H9 (cell line): ENCODE results near the gene XIRP1. TPM values are rescaled to one million over a fixed set of nuclear protein-coding genes. Genes with fewer than 3 reads are reported as not detected.

ENCODE experiments used
- DNase-seq: peaks from one replicate; pipeline ENCODE4 v3.0.0-alpha.2; 2017
- H2AFZ ChIP-seq: one replicate; pipeline ENCODE4 v1.6.1; 2013; ENCODE audit warnings: mild to moderate bottlenecking, low read length, control low read depth, moderate library complexity
- H2AK5ac ChIP-seq: 2 replicates; pipeline ENCODE4 v1.6.1; 2013; ENCODE audit warnings: low read length, control low read depth, mixed read lengths; ENCODE audit not compliant: insufficient read length
- H2BK120ac ChIP-seq: one replicate; pipeline ENCODE4 v1.6.1; 2013; ENCODE audit warnings: low read depth, mild to moderate bottlenecking, low read length, control low read depth, inconsistent platforms; ENCODE audit not compliant: poor library complexity, severe bottlenecking
- H2BK12ac ChIP-seq: 2 replicates; pipeline ENCODE4 v1.6.1; 2013; ENCODE audit warnings: low read length, control low read depth, mixed read lengths, low read depth; ENCODE audit not compliant: insufficient read length
- H2BK15ac ChIP-seq: 2 replicates; pipeline ENCODE4 v1.6.1; 2013; ENCODE audit warnings: low read depth, low read length, control low read depth
- H2BK20ac ChIP-seq: one replicate; pipeline ENCODE4 v1.6.1; 2013; ENCODE audit warnings: low read depth, mild to moderate bottlenecking, low read length, control low read depth, inconsistent platforms; ENCODE audit not compliant: poor library complexity, severe bottlenecking
- H2BK5ac ChIP-seq: 2 replicates; pipeline ENCODE4 v1.6.1; 2013; ENCODE audit warnings: low read length, control low read depth, mixed read lengths; ENCODE audit not compliant: insufficient read length
- H3K14ac ChIP-seq: 2 replicates; pipeline ENCODE4 v1.6.1; 2013; ENCODE audit warnings: low read length, control low read depth; ENCODE audit not compliant: insufficient read depth
- H3K18ac ChIP-seq: 2 replicates; pipeline ENCODE4 v1.6.1; 2013; ENCODE audit warnings: low read depth, mild to moderate bottlenecking, mixed read lengths, low read length, control low read depth; ENCODE audit not compliant: insufficient read length
- H3K23ac ChIP-seq: 2 replicates; pipeline ENCODE4 v1.6.1; 2013; ENCODE audit warnings: low read length, control low read depth, mixed read lengths, low read depth; ENCODE audit not compliant: insufficient read length
- H3K23me2 ChIP-seq: 2 replicates; pipeline ENCODE4 v1.6.1; 2013; ENCODE audit warnings: low read depth, mild to moderate bottlenecking, mixed read lengths, low read length, control low read depth; ENCODE audit not compliant: insufficient read length, poor library complexity, severe bottlenecking
- H3K27ac ChIP-seq: 2 replicates; pipeline ENCODE4 v1.5.1; 2013; ENCODE audit warnings: low read length, control low read depth, mixed read lengths, low read depth; ENCODE audit not compliant: insufficient read length
- H3K27me3 ChIP-seq: 2 replicates; pipeline ENCODE4 v1.6.1; 2013; ENCODE audit warnings: low read length, control low read depth, inconsistent platforms; ENCODE audit not compliant: insufficient read depth
- H3K4ac ChIP-seq: 2 replicates; pipeline ENCODE4 v1.6.1; 2013; ENCODE audit warnings: low read depth, mild to moderate bottlenecking, control low read depth, inconsistent platforms, low read length, moderate library complexity
- H3K4me1 ChIP-seq: 2 replicates; pipeline ENCODE4 v1.6.1; 2013; ENCODE audit warnings: low read length, control low read depth, inconsistent platforms; ENCODE audit not compliant: insufficient read depth
- H3K4me2 ChIP-seq: 2 replicates; pipeline ENCODE4 v1.6.1; 2013; ENCODE audit warnings: low read length, control low read depth, mixed read lengths; ENCODE audit not compliant: insufficient read length, insufficient read depth
- H3K56ac ChIP-seq: 2 replicates; pipeline ENCODE4 v1.6.1; 2013; ENCODE audit warnings: low read depth, mild to moderate bottlenecking, mixed read lengths, low read length, control low read depth; ENCODE audit not compliant: insufficient read length
- H3K79me1 ChIP-seq: 2 replicates; pipeline ENCODE4 v1.6.1; 2013; ENCODE audit warnings: low read depth, mild to moderate bottlenecking, moderate library complexity, low read length, control low read depth, inconsistent platforms; ENCODE audit not compliant: insufficient read depth, poor library complexity, severe bottlenecking
- H3K79me2 ChIP-seq: 2 replicates; pipeline ENCODE4 v1.6.1; 2013; ENCODE audit warnings: low read length, control low read depth, inconsistent platforms; ENCODE audit not compliant: insufficient read depth
- H3K9ac ChIP-seq: 2 replicates; pipeline ENCODE4 v1.6.1; 2013; ENCODE audit warnings: low read length, control low read depth, mixed read lengths; ENCODE audit not compliant: insufficient read length; ENCODE audit errors: extremely low read depth
- H3K9me3 ChIP-seq: one replicate; pipeline ENCODE4 v1.6.1; 2013; ENCODE audit warnings: low read depth, low read length, inconsistent platforms; ENCODE audit not compliant: control insufficient read depth
- H3T11ph ChIP-seq: one replicate; pipeline ENCODE4 v1.6.1; 2013; ENCODE audit warnings: mild to moderate bottlenecking, low read length, control low read depth, inconsistent platforms
- H4K20me1 ChIP-seq: one replicate; pipeline ENCODE4 v1.6.1; 2013; ENCODE audit not compliant: control insufficient read depth, insufficient read length, insufficient read depth
- H4K5ac ChIP-seq: 2 replicates; pipeline ENCODE4 v1.6.1; 2013; ENCODE audit warnings: low read depth, mild to moderate bottlenecking, mixed read lengths, low read length, control low read depth; ENCODE audit not compliant: insufficient read length
- H4K8ac ChIP-seq: replicated peaks from 2 replicates; pipeline ENCODE4 v1.6.1; 2013; ENCODE audit warnings: low read length, control low read depth, mixed read lengths, low read depth; ENCODE audit not compliant: insufficient read length
- H4K91ac ChIP-seq: 2 replicates; pipeline ENCODE4 v1.6.1; 2013; ENCODE audit warnings: low read depth, mild to moderate bottlenecking, moderate library complexity, mixed read lengths, low read length, control low read depth; ENCODE audit not compliant: insufficient read length
- H3K27ac Mint-ChIP-seq, 3 experiments: 2 replicates in 2 of 3; 3 replicates in 1 of 3; pipeline ENCODE4 v1.8.0; 2020 to 2021; ENCODE audit warnings: mixed read lengths in 3 of 3, mild to moderate bottlenecking in 1 of 3, moderate library complexity in 1 of 3
- H3K27me3 Mint-ChIP-seq: 2 replicates; pipeline ENCODE4 v1.8.0; 2021; ENCODE audit warnings: low read depth, mild to moderate bottlenecking, moderate library complexity, mixed read lengths
- H3K36me3 Mint-ChIP-seq, 3 experiments: 2 replicates in 2 of 3; 3 replicates in 1 of 3; pipeline ENCODE4 v1.8.0; 2020 to 2021; ENCODE audit warnings: low read depth in 3 of 3, mixed read lengths in 3 of 3; ENCODE audit not compliant: insufficient read depth in 1 of 3
- H3K4me1 Mint-ChIP-seq, 2 experiments: 2 replicates each; pipeline ENCODE4 v1.8.0; 2020; ENCODE audit warnings: mixed read lengths in 2 of 2
- H3K4me3 Mint-ChIP-seq, 2 experiments: 2 replicates in 1 of 2; 3 replicates in 1 of 2; pipeline ENCODE4 v1.8.0; 2020 to 2021; ENCODE audit warnings: mild to moderate bottlenecking in 2 of 2, mixed read lengths in 2 of 2, moderate library complexity in 1 of 2
- H3K9me3 Mint-ChIP-seq, 2 experiments: 2 replicates in 1 of 2; 3 replicates in 1 of 2; pipeline ENCODE4 v1.8.0; 2020; ENCODE audit warnings: mild to moderate bottlenecking in 2 of 2, mixed read lengths in 2 of 2, moderate library complexity in 1 of 2
- WGBS: extraction: QIAGEN DNeasy Blood & Tissue Kit; methylation state at CpG from one replicate; pipeline ENCODE4 v1.1.7; 2013; ENCODE audit warnings: missing lambda C conversion rate, low lambda C conversion rate, mixed read lengths; ENCODE audit not compliant: insufficient read length; ENCODE audit errors: extremely low coverage; 5-methylcytosine and 5-hydroxymethylcytosine counted together
- total RNA-seq: library from RNA; stranded (reverse); gene quantifications from 2 replicates; pipeline ENCODE4 v1.2.1, GENCODE V29; 2021
- TF ChIP-seq, protein P1 (sequence below): fragments of 200-600 bp; sonication (generic); conservative IDR thresholded peaks from 3 replicates; pipeline ENCODE4 v1.8.0; 2021; ENCODE audit warnings: antibody characterized with exemption, mild to moderate bottlenecking

The XIRP1 gene
- total RNA-seq, 1 experiment from 2014 or later: not detected

- peaks cover 3% of the 10 kb centered on the region for H3K23me2 ChIP-seq
- H3K27me3 ChIP-seq: no peaks in the 10 kb centered on the region; the same call in 1 of the 2 replicates
- peaks cover 6% of the 10 kb centered on the region; the same call in 1 of the 2 replicates for H3K4me1 ChIP-seq
- DNase-seq: no peak
- no peaks in the 10 kb centered on the region for H3K9me3 ChIP-seq
- H2BK12ac ChIP-seq: no peak overlapping the region
- H4K20me1 ChIP-seq: no peaks in the 10 kb centered on the region
- Mint-ChIP-seq H3K27ac (no peak overlapping the region), H3K27me3 (peaks cover 7% of the 10 kb centered on the region), H3K4me3 (no peak overlapping the region), H3K9me3 (peaks cover 6 to 10% of the 10 kb centered on the region in 2 experiments), H3K4me1 (peaks cover 23 to 24% of the 10 kb centered on the region in 2 experiments), H3K36me3 (no peaks in the 10 kb centered on the region)
- H3K79me2 ChIP-seq: no peaks in the 10 kb centered on the region
- H3K4ac ChIP-seq: no peak overlapping the region
- no peak overlapping the region for H3K23ac ChIP-seq
- no peak overlapping the region for H3K27ac ChIP-seq
- TF ChIP-seq, protein P1, sequence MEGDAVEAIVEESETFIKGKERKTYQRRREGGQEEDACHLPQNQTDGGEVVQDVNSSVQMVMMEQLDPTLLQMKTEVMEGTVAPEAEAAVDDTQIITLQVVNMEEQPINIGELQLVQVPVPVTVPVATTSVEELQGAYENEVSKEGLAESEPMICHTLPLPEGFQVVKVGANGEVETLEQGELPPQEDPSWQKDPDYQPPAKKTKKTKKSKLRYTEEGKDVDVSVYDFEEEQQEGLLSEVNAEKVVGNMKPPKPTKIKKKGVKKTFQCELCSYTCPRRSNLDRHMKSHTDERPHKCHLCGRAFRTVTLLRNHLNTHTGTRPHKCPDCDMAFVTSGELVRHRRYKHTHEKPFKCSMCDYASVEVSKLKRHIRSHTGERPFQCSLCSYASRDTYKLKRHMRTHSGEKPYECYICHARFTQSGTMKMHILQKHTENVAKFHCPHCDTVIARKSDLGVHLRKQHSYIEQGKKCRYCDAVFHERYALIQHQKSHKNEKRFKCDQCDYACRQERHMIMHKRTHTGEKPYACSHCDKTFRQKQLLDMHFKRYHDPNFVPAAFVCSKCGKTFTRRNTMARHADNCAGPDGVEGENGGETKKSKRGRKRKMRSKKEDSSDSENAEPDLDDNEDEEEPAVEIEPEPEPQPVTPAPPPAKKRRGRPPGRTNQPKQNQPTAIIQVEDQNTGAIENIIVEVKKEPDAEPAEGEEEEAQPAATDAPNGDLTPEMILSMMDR: no peak
- no peak overlapping the region for H2BK15ac ChIP-seq
- no peak overlapping the region for H4K8ac ChIP-seq
- H2BK20ac ChIP-seq: no peak overlapping the region
- no peak overlapping the region for H3K4me2 ChIP-seq
- H3K18ac ChIP-seq: no peak overlapping the region
- H4K5ac ChIP-seq: no peak overlapping the region
- H3K14ac ChIP-seq: no peak overlapping the region
- no peaks in the 10 kb centered on the region for H3K79me1 ChIP-seq
- no peak overlapping the region for H3K9ac ChIP-seq
- no peak overlapping the region for H3K56ac ChIP-seq
- no peak overlapping the region for H3T11ph ChIP-seq
- no peak overlapping the region for H4K91ac ChIP-seq
- no peak overlapping the region for H2AFZ ChIP-seq
- H2BK5ac ChIP-seq: no peak overlapping the region
- no CpG with 5 or more reads among the region's 2 CpGs for WGBS
- H2AK5ac ChIP-seq: no peak overlapping the region
- no peak overlapping the region for H2BK120ac ChIP-seq
These were observed 18.9 kb downstream of the XIRP1 start for GRCh38 chr3:39173318-39174125.
